GM18907 (cell line): ENCODE data around the gene PIGR.
"Not testable (repeated sequence)": the region's sequence is repeated elsewhere in the genome, so short reads cannot be mapped to it uniquely, and the experiment has no call there.

Source experiments
- ATAC-seq: cut with Tn5 transposase; IDR thresholded peaks from one replicate; pipeline ENCODE4 v1.9.1; 2021; ENCODE audit warnings: mild to moderate bottlenecking, moderate library complexity; ENCODE audit not compliant: unreplicated experiment

PIGR gene

GRCh38 chr1:206935491-206936067, 10.7 kb downstream of the PIGR start:
- ATAC-seq: no peak

GRCh38 chr1:206933333-206933945, 12.8 kb downstream of the PIGR start:
- no peak for ATAC-seq

- ATAC-seq: no peak
These were observed 14.1 kb downstream of the PIGR start for GRCh38 chr1:206932177-206932576.

GRCh38 chr1:206931709-206932108, 14.6 kb downstream of the PIGR start:
- ATAC-seq: no peak

GRCh38 chr1:206930210-206930798, 16.0 kb downstream of the PIGR start:
- peak; percentile 74 for ATAC-seq

- no peak for ATAC-seq
These were observed 16.7 kb downstream of the PIGR start for GRCh38 chr1:206929524-206929923.

GRCh38 chr1:206926286-206926685, 20.0 kb downstream of the PIGR start:
- ATAC-seq: no peak

GRCh38 chr1:206925106-206925736, 21.0 kb downstream of the PIGR start:
- peak; percentile 52 for ATAC-seq

GRCh38 chr1:206924592-206925105, 21.6 kb downstream of the PIGR start:
- peak; percentile 20 for ATAC-seq

- not testable (repeated sequence) for ATAC-seq
These were observed 22.2 kb downstream of the PIGR start for GRCh38 chr1:206923961-206924557.

GRCh38 chr1:206923009-206923960, 23.0 kb downstream of the PIGR start:
- ATAC-seq: peak; percentile 57

GRCh38 chr1:206922524-206922923, 23.7 kb downstream of the PIGR start:
- no peak for ATAC-seq

GRCh38 chr1:206921772-206922265, 24.4 kb downstream of the PIGR start, which contains the start of gene FCMR:
Gene FCMR (minus strand): TSS chr1:206921941. CDS start chr1:206921854, 87 bp downstream.
- peak; percentile 29 for ATAC-seq

- no peak for ATAC-seq
These were observed 28.2 kb downstream of the PIGR start for GRCh38 chr1:206918076-206918475.

- no peak for ATAC-seq
These were observed 30.1 kb downstream of the PIGR start for GRCh38 chr1:206916000-206916709.

GRCh38 chr1:206915030-206915735, 31.1 kb downstream of the PIGR start:
- no peak for ATAC-seq

GRCh38 chr1:206913766-206914537, 32.3 kb downstream of the PIGR start:
- no peak for ATAC-seq
